ENCODE data around the gene CYB561.

DNA sequence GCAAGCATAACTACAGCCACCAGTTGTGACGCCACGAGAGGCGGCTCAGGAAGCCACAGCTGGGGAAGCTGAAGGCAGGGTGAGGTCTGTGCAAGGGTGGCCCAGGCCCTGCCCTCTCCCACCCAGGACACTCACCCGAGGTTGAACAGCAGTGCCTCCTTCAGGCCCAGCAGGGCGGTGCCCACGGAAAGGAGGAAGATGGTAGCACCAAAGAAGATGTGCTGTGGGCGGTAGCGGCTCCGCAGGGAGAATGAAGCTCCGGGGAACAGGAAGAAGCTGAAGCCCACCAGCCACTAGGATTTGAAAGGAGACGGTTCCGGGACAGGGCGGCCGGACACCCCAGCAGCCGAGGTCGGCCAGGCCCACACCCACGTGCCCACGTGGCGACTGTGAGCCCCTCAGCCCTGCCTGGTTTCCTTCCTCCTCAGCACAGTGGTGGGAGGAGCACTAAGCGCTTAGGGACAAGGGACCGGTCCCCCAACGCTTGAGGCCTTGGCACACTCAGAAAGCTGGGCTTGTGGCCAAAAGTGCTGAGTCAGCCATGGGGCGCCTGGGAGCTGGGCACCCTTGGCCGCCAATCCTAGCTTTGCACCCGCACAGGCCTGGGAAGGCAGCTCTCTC is 11.0 kb downstream of the CYB561 start:
- no peak for TF ChIP-seq EZH2 (IDR thresholded peaks at IDR 0.05; ENCODE audit: insufficient read depth, poor library complexity, severe bottlenecking)
- TF ChIP-seq EZH2phosphoT487 (IDR thresholded peaks at IDR 0.05; ENCODE audit: insufficient read depth, low read depth), result no peak

Measured in GM23248 (cell line).